Panc1 (cell line): ENCODE data around the gene ATXN1L. TPM values are rescaled to one million over a fixed set of nuclear protein-coding genes. Genes with fewer than 3 reads are reported as not detected.

ENCODE experiments used
- ATAC-seq: fragments of 200-7000 bp; cut with Tn5 transposase; 2 replicates; pipeline ENCODE4 v1.9.1; 2020; ENCODE audit warnings: mild to moderate bottlenecking, moderate library complexity
- BruUV-seq: library from RNA; stranded (reverse); fragments of 400-500 nt; replicated peaks from 2 replicates; lab custom pipeline; 2021; lab: Mats Ljungman, UMichigan
- CTCF ChIA-PET: fragments of 300-600 bp; sonication (Branson Sonifier 250); formaldehyde crosslinking; loops from one replicate; lab custom pipeline; 2022; ENCODE audit warnings: antibody characterized with exemption; lab: Charles Lee
- POLR2A ChIA-PET: fragments of 300-600 bp; sonication (Branson Sonifier 250); formaldehyde crosslinking; loops from one replicate; lab custom pipeline; 2022; ENCODE audit warnings: antibody characterized with exemption; lab: Charles Lee
- DNase-seq: peaks from one replicate; pipeline ENCODE4 v3.0.0-alpha.2; 2010; ENCODE audit warnings: low read depth, low spot score
- H3K27ac ChIP-seq: 2 replicates; pipeline ENCODE4 v1.5.1; 2011; ENCODE audit warnings: mild to moderate bottlenecking, low read length, inconsistent platforms
- H3K27me3 ChIP-seq: fragments of 200-500 bp; sonication (Bioruptor generic); 2 replicates; pipeline ENCODE4 v1.6.0; 2014; ENCODE audit warnings: low read length, inconsistent platforms; ENCODE audit not compliant: control insufficient read depth, insufficient read depth
- H3K36me3 ChIP-seq: fragments of 200-500 bp; sonication (Bioruptor generic); 2 replicates; pipeline ENCODE4 v1.5.1; 2014; ENCODE audit warnings: inconsistent platforms, mild to moderate bottlenecking, low read length, moderate library complexity; ENCODE audit not compliant: control insufficient read depth, insufficient read depth
- H3K4me1 ChIP-seq: 2 replicates; pipeline ENCODE4 v1.5.1; 2011; ENCODE audit warnings: inconsistent platforms, mild to moderate bottlenecking, low read length, moderate library complexity; ENCODE audit not compliant: control insufficient read depth, insufficient read depth
- H3K4me3 ChIP-seq, 2 experiments: 2 replicates each; pipeline ENCODE4 v1.5.1; 2011 to 2012; ENCODE audit warnings: low read depth in 2 of 2, low read length in 2 of 2, mild to moderate bottlenecking in 2 of 2, inconsistent platforms in 1 of 2, moderate library complexity in 1 of 2
- H3K9me3 ChIP-seq: fragments of 200-500 bp; sonication (Bioruptor generic); 2 replicates; pipeline ENCODE4 v1.5.1; 2014; ENCODE audit warnings: low read depth, mild to moderate bottlenecking, inconsistent platforms, low read length, moderate library complexity; ENCODE audit not compliant: control insufficient read depth, insufficient read depth
- CTCF ChIP-seq: fragments of 450-650 bp; IDR thresholded peaks from 2 replicates; pipeline ENCODE4 v1.5.1; 2017; ENCODE audit warnings: mild to moderate bottlenecking
- POLR2AphosphoS5 ChIP-seq: IDR thresholded peaks from 2 replicates; pipeline ENCODE4 v1.6.1; 2012; ENCODE audit warnings: mild to moderate bottlenecking, low read depth, low read length, moderate library complexity
- SIN3A ChIP-seq: IDR thresholded peaks from 2 replicates; pipeline ENCODE4 v1.6.1; 2012; ENCODE audit warnings: low read depth, mild to moderate bottlenecking, low read length, moderate library complexity, borderline replicate concordance; ENCODE audit not compliant: insufficient read depth
- TCF7L2 ChIP-seq: IDR thresholded peaks from 2 replicates; pipeline ENCODE4 v1.6.1; 2011; ENCODE audit warnings: mild to moderate bottlenecking, low read depth, low read length, inconsistent platforms
- in situ Hi-C: cut with HindIII; loops from 2 replicates; pipeline ENCODE4 v1.10.0; 2016; ENCODE audit warnings: low sequenced_read_pairs, low pct_unique_long_range_greater_than_20kb
- intact Hi-C: fragments of 100-400 bp; cut with micrococcal nuclease; formaldehyde crosslinking; loops from one replicate; pipeline ENCODE4 v1.10.0; 2022; ENCODE audit not compliant: unreplicated experiment
- total RNA-seq: library from RNA; stranded (reverse); gene quantifications from one replicate; pipeline ENCODE4 v1.2.1, GENCODE V29; 2021; ENCODE audit not compliant: unreplicated experiment
- TF ChIP-seq, protein P1 (sequence below), 2 experiments: IDR thresholded peaks; 2 replicates each; pipeline ENCODE4 v1.6.1; 2011 to 2012; ENCODE audit warnings: low read depth in 2 of 2, control low read depth in 1 of 2, low read length in 1 of 2, mild to moderate bottlenecking in 1 of 2, moderate library complexity in 1 of 2; ENCODE audit not compliant: insufficient read depth in 1 of 2

ATXN1L gene
- total RNA-seq, 1 experiment from 2014 or later: 17.3 TPM

GRCh38 chr16:71878911-71879310, 33.1 kb downstream of the ATXN1L start:
- no peak for DNase-seq
- H3K9me3 ChIP-seq: no peaks in the 10 kb centered on the region
- TF ChIP-seq TCF7L2 (no peak), POLR2AphosphoS5 (no peak)
- TF ChIP-seq, protein P1, sequence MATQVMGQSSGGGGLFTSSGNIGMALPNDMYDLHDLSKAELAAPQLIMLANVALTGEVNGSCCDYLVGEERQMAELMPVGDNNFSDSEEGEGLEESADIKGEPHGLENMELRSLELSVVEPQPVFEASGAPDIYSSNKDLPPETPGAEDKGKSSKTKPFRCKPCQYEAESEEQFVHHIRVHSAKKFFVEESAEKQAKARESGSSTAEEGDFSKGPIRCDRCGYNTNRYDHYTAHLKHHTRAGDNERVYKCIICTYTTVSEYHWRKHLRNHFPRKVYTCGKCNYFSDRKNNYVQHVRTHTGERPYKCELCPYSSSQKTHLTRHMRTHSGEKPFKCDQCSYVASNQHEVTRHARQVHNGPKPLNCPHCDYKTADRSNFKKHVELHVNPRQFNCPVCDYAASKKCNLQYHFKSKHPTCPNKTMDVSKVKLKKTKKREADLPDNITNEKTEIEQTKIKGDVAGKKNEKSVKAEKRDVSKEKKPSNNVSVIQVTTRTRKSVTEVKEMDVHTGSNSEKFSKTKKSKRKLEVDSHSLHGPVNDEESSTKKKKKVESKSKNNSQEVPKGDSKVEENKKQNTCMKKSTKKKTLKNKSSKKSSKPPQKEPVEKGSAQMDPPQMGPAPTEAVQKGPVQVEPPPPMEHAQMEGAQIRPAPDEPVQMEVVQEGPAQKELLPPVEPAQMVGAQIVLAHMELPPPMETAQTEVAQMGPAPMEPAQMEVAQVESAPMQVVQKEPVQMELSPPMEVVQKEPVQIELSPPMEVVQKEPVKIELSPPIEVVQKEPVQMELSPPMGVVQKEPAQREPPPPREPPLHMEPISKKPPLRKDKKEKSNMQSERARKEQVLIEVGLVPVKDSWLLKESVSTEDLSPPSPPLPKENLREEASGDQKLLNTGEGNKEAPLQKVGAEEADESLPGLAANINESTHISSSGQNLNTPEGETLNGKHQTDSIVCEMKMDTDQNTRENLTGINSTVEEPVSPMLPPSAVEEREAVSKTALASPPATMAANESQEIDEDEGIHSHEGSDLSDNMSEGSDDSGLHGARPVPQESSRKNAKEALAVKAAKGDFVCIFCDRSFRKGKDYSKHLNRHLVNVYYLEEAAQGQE (IDR thresholded peaks at IDR 0.05; ENCODE audit: insufficient read depth in 1 of 2, low read depth in 2 of 2, low read length in 1 of 2): no peak
- H3K4me1 ChIP-seq: peaks cover 6% of the 10 kb centered on the region
- H3K36me3 ChIP-seq: no peaks in the 10 kb centered on the region
- in situ Hi-C loops (no loop called here), intact Hi-C loops (no loop called here)
- POLR2A ChIA-PET: no interaction called here
- no peak overlapping the region for H3K4me3 ChIP-seq
- H3K27ac ChIP-seq: no peak overlapping the region
- CTCF ChIA-PET: no interaction called here
- ATAC-seq: no peak
- BruUV-seq: no TSS peak
- H3K27me3 ChIP-seq: no peaks in the 10 kb centered on the region

- Histone ChIP-seq H3K9me3 (no peaks in the 10 kb centered on the region), H3K36me3 (no peaks in the 10 kb centered on the region), H3K27me3 (no peaks in the 10 kb centered on the region), H3K4me1 (peaks cover 6% of the 10 kb centered on the region), H3K27ac (no peak overlapping the region), H3K4me3 (no peak overlapping the region)
- intact Hi-C loops (no loop called here), in situ Hi-C loops (no loop called here)
- ChIA-PET POLR2A (no interaction called here), CTCF (no interaction called here)
- no peak for DNase-seq
- BruUV-seq: no TSS peak
- no peak for ATAC-seq
- TF ChIP-seq SIN3A (no peak), CTCF (no peak), TCF7L2 (no peak), POLR2AphosphoS5 (no peak)
- TF ChIP-seq, protein P1 (IDR thresholded peaks at IDR 0.05; ENCODE audit: insufficient read depth in 1 of 2, low read depth in 2 of 2, low read length in 1 of 2): no peak
These were observed 34.4 kb downstream of the ATXN1L start for GRCh38 chr16:71880176-71880575.
